ENCODE measurements around the gene DEPP1.

The DEPP1 gene

DNA sequence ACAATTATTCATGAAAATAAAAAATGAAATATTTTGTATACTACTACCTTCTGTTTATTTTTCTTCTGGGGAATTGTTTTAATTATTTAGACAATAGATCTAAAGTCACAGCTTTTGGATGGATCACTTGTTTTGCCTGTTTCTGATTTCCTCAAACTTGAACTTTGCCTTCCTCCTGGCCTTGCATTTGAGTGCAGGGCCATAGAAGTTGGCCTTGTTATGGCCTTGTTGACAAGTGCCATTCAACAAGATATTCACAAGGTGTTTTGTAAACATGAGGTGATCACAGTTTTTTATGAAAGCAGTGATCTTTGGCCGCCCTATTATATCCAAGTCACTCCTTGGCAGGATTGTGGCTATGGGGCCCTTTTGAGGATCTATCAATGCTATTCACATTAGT is 26.7 kb upstream of the DEPP1 start:
- H3K4me3 ChIP-seq (ENCODE audit: low read depth, low read length): no peak overlapping the region
- no peak for TF ChIP-seq POLR2A (IDR thresholded peaks at IDR 0.05; ENCODE audit: extremely low read depth, insufficient read length)
- no peak for TF ChIP-seq MYC (IDR thresholded peaks at IDR 0.05; ENCODE audit: low read depth, low read length)
- TF ChIP-seq, protein P1, sequence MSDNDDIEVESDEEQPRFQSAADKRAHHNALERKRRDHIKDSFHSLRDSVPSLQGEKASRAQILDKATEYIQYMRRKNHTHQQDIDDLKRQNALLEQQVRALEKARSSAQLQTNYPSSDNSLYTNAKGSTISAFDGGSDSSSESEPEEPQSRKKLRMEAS (IDR thresholded peaks at IDR 0.05; ENCODE audit: low read depth, low read length): no peak

DNA sequence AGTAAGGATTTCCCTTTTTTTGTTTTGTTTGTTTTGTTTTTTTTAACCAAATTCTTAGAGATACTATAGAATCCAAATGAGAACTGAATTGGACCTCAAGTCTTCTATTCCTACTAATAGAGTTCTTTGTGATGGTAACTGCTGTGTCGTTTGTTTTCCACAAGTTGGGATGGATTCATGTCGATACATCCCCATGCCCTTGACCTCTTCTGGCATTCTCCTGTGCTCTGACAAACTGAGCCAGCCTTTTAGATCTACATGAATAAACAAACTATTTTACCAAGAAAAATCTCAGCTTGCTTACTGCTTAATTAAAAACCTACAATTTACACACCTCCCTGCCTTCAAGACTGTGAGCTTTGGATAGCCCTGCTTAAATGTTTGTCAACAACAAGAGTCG is 26.1 kb upstream of the DEPP1 start:
- TF ChIP-seq, protein P2, sequence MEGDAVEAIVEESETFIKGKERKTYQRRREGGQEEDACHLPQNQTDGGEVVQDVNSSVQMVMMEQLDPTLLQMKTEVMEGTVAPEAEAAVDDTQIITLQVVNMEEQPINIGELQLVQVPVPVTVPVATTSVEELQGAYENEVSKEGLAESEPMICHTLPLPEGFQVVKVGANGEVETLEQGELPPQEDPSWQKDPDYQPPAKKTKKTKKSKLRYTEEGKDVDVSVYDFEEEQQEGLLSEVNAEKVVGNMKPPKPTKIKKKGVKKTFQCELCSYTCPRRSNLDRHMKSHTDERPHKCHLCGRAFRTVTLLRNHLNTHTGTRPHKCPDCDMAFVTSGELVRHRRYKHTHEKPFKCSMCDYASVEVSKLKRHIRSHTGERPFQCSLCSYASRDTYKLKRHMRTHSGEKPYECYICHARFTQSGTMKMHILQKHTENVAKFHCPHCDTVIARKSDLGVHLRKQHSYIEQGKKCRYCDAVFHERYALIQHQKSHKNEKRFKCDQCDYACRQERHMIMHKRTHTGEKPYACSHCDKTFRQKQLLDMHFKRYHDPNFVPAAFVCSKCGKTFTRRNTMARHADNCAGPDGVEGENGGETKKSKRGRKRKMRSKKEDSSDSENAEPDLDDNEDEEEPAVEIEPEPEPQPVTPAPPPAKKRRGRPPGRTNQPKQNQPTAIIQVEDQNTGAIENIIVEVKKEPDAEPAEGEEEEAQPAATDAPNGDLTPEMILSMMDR (IDR thresholded peaks at IDR 0.05; ENCODE audit: low read depth, low read length): no peak
- no peak for TF ChIP-seq POLR2A (IDR thresholded peaks at IDR 0.05; ENCODE audit: extremely low read depth, insufficient read length)
- no peak for TF ChIP-seq MYC (IDR thresholded peaks at IDR 0.05; ENCODE audit: low read depth, low read length)
- TF ChIP-seq, protein P1 (IDR thresholded peaks at IDR 0.05; ENCODE audit: low read depth, low read length): no peak
- H3K4me3 ChIP-seq (ENCODE audit: low read depth, low read length): no peak overlapping the region
- no peak for DNase-seq (ENCODE audit: low read depth)

More for the DNA sequence above, 26.7 kb upstream of the DEPP1 start:
- no peak for DNase-seq (ENCODE audit: low read depth)

DNA sequence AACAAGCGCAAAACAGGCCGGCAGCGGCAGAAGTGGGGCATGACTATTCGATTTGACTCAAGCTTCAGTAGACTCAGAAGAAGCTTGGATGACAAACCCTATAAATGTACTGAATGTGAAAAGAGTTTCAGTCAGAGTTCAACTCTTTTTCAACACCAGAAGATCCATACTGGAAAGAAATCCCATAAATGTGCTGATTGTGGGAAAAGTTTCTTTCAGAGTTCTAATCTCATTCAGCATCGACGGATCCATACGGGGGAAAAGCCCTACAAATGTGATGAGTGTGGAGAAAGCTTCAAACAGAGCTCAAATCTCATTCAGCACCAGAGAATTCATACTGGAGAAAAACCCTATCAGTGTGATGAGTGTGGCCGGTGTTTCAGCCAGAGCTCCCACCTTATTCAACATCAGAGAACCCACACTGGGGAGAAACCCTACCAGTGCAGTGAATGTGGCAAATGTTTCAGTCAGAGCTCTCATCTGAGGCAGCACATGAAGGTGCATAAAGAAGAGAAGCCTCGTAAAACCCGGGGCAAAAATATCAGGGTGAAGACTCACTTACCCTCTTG is 24.9 kb upstream of the DEPP1 start:
- H3K4me3 ChIP-seq (ENCODE audit: low read depth, low read length): peak overlapping the region; percentile 8
- no peak for TF ChIP-seq POLR2A (IDR thresholded peaks at IDR 0.05; ENCODE audit: extremely low read depth, insufficient read length)
- TF ChIP-seq MYC (IDR thresholded peaks at IDR 0.05; ENCODE audit: low read depth, low read length): no peak
- TF ChIP-seq, protein P1 (IDR thresholded peaks at IDR 0.05; ENCODE audit: low read depth, low read length): no peak
- TF ChIP-seq, protein P2 (IDR thresholded peaks at IDR 0.05; ENCODE audit: low read depth, low read length): no peak
- DNase-seq (ENCODE audit: low read depth): peak; percentile 38

DNA sequence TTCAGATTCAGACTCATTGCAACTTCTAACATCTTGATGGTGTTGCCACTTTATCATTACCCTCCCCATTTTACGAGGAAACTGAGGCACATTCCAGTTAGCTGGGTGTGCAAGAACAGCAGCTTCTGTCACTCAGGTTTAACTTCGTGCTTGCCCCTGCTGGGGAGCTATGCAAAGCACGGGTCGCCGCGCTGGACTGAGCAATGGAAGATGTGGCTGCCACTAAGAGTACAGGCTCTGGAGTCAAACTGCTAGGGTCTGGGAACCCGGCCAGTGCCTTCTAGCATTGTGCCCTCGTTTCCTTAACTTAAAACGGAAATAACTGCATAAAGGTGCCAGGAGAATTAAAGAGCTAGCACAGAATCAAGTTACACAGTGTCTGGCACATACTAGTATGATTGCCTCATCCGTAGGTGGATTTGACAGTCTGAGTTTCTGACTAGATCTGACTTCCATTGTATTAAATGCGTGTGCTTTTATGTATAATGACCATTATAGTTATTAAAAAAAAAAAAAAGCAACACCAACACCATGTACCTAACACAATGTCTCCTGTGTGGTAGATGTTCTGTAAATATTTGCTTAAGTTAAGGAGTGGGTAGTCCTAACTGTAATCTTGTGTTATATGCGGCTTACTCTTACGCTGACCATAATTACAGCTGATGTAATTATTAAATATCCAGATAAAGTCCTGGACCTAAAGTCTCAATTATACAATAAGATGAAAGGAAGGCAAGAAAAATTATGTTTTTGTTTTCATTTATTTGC is 23.0 kb upstream of the DEPP1 start:
- peak; percentile 84 for DNase-seq (ENCODE audit: low read depth)
- peak overlapping the region; percentile 91 for H3K4me3 ChIP-seq (ENCODE audit: low read depth, low read length)
- TF ChIP-seq, protein P2 (IDR thresholded peaks at IDR 0.05; ENCODE audit: low read depth, low read length): peak; percentile 4
- TF ChIP-seq, protein P1 (IDR thresholded peaks at IDR 0.05; ENCODE audit: low read depth, low read length): peak; percentile 9; the same call in 1 of the 2 replicates
- TF ChIP-seq POLR2A (IDR thresholded peaks at IDR 0.05; ENCODE audit: extremely low read depth, insufficient read length) (no peak), MYC (IDR thresholded peaks at IDR 0.05; ENCODE audit: low read depth, low read length) (peak; percentile 41; the same call in 1 of the 2 replicates)

DNA sequence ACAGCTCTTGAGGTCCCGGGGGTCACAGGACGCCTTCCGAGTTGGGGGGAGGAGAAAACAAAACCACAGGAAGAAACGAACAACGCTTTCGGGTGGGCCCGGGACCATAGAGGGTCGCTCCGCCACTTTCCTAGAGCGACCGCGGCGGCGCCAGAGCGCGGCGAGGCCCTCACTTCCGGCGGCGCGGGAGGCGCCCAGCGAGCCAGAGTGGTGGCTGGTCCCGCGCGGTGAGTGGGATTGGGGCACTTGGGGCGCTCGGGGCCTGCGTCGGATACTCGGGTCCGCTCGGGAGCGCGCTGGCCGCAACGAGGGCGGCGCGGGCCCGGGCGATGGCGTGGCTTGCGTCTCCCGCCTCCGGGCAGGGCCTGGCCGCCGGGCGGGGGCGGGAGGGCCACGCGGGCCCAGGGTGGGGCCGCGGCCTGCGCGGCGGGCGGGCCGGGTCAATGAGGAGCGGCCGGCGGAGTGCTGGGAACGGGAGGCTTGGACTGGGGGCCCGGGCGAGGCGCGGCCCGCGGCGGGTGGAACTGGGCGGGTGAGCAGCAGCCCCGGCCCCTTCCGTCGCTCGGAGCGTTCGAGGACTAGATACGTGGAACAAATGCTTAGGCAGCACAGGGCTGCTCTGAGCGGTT is 22.3 kb upstream of the DEPP1 start, which contains the start of gene ZNF22:
Gene ZNF22 (plus strand): TSS at position 172 of the 629 bp plus-strand sequence. CDS start 2,446 bp downstream, outside the sequence.
- TF ChIP-seq, protein P2 (IDR thresholded peaks at IDR 0.05; ENCODE audit: low read depth, low read length): no peak
- TF ChIP-seq, protein P1 (IDR thresholded peaks at IDR 0.05; ENCODE audit: low read depth, low read length): peak; percentile 85
- peak; percentile 95 for TF ChIP-seq MYC (IDR thresholded peaks at IDR 0.05; ENCODE audit: low read depth, low read length)
- TF ChIP-seq POLR2A (IDR thresholded peaks at IDR 0.05; ENCODE audit: extremely low read depth, insufficient read length): peak; percentile 78
- DNase-seq (ENCODE audit: low read depth): peak; percentile 98
- H3K4me3 ChIP-seq (ENCODE audit: low read depth, low read length): peak within 1 kb of the TSS; percentile 91
